Lower lobe of right lung (tissue), 2 donors: ENCODE measurements around the gene CDIP1. TPM values are rescaled to one million over a fixed set of nuclear protein-coding genes. Genes with fewer than 3 reads are reported as not detected.
"Not testable (repeated sequence)": the region's sequence is repeated elsewhere in the genome, so short reads cannot be mapped to it uniquely, and the experiment has no call there.

Source experiments
- ATAC-seq, 2 donors: fragments of 200-7000 bp; cut with Tn5 transposase; one replicate each; pipeline ENCODE4 v1.9.1; 2020 to 2022; ENCODE audit warnings: mild to moderate bottlenecking in 2 of 2, moderate library complexity in 2 of 2
- DNase-seq: peaks from one replicate; pipeline ENCODE4 v3.0.0-alpha.2; 2020
- H3K27ac ChIP-seq: fragments of 200-600 bp; one replicate; pipeline ENCODE4 v1.8.0; 2022
- H3K27me3 ChIP-seq: fragments of 200-600 bp; one replicate; pipeline ENCODE4 v1.8.0; 2022; ENCODE audit warnings: low read depth
- H3K36me3 ChIP-seq: fragments of 200-600 bp; one replicate; pipeline ENCODE4 v1.8.0; 2022; ENCODE audit warnings: mild to moderate bottlenecking
- H3K4me1 ChIP-seq: fragments of 200-600 bp; one replicate; pipeline ENCODE4 v1.8.0; 2022
- H3K4me3 ChIP-seq: fragments of 200-600 bp; one replicate; pipeline ENCODE4 v1.8.0; 2022; ENCODE audit warnings: mild to moderate bottlenecking
- H3K9me3 ChIP-seq: fragments of 200-600 bp; one replicate; pipeline ENCODE4 v1.8.0; 2022
- CTCF ChIP-seq: fragments of 200-600 bp; IDR thresholded peaks from one replicate; pipeline ENCODE4 v1.8.0; 2022; ENCODE audit warnings: antibody characterized with exemption, mild to moderate bottlenecking
- intact Hi-C: fragments of 100-400 bp; cut with DNase I; formaldehyde crosslinking; loops from one replicate; pipeline ENCODE4 v1.11.0; 2022
- total RNA-seq: library from RNA; stranded (reverse); fragmentation: NEBNext Ultra II Directional; extraction: Animal tissue kit (Norgen Biotek cat#: 25700); gene quantifications from one replicate; pipeline ENCODE4 v1.2.1, GENCODE V29; 2021
- donor health status: DM: no; HTN: yes; CAD: no; lungs with severe emphysema.

CDIP1 gene
- total RNA-seq, 1 donor from 2014 or later: 21.1 TPM

- DNase-seq (no peak), ATAC-seq (no peak)
- no peaks in the 10 kb centered on the region for H3K27me3 ChIP-seq
- no peaks in the 10 kb centered on the region for H3K4me1 ChIP-seq
- intact Hi-C loops: no loop called here
- H3K36me3 ChIP-seq: no peaks in the 10 kb centered on the region
- no peak overlapping the region for H3K27ac ChIP-seq
- H3K9me3 ChIP-seq: no peaks in the 10 kb centered on the region
- no peak overlapping the region for H3K4me3 ChIP-seq
- TF ChIP-seq CTCF: no peak
Measured at GRCh38 chr16:4576008-4576407, 37.4 kb upstream of the CDIP1 start.

GRCh38 chr16:4574919-4575705, 36.5 kb upstream of the CDIP1 start:
- Histone ChIP-seq H3K4me1 (no peaks in the 10 kb centered on the region), H3K4me3 (no peak overlapping the region), H3K9me3 (no peaks in the 10 kb centered on the region), H3K36me3 (no peaks in the 10 kb centered on the region), H3K27ac (no peak overlapping the region), H3K27me3 (no peaks in the 10 kb centered on the region)
- TF ChIP-seq CTCF: no peak
- no peak for DNase-seq
- intact Hi-C loops: no loop called here
- peak in 1 of 2 donors; percentile 28 for ATAC-seq

GRCh38 chr16:4573926-4574325, 35.4 kb upstream of the CDIP1 start:
- intact Hi-C loops, H3K9me3 ChIP-seq, DNase-seq, H3K4me3 ChIP-seq, H3K36me3 ChIP-seq, ATAC-seq, H3K27me3 ChIP-seq, H3K4me1 ChIP-seq, H3K27ac ChIP-seq: not testable (repeated sequence)

GRCh38 chr16:4572715-4573114, 34.1 kb upstream of the CDIP1 start:
- no peak overlapping the region for H3K27ac ChIP-seq

GRCh38 chr16:4570688-4571321, 32.2 kb upstream of the CDIP1 start:
- Histone ChIP-seq H3K9me3 (no peaks in the 10 kb centered on the region), H3K36me3 (no peaks in the 10 kb centered on the region), H3K27ac (no peak overlapping the region), H3K4me3 (no peak overlapping the region), H3K27me3 (no peaks in the 10 kb centered on the region), H3K4me1 (no peaks in the 10 kb centered on the region)
- DNase-seq (no peak), ATAC-seq (no peak)
- intact Hi-C loops: no loop called here
- TF ChIP-seq CTCF: no peak

More at GRCh38 chr16:4572715-4573114, 34.1 kb upstream of the CDIP1 start:
- DNase-seq: no peak
- no peaks in the 10 kb centered on the region for H3K4me1 ChIP-seq
- no peaks in the 10 kb centered on the region for H3K9me3 ChIP-seq
- intact Hi-C loops: no loop called here
- ATAC-seq: peak; percentile 63 to 65
- H3K27me3 ChIP-seq: no peaks in the 10 kb centered on the region
- TF ChIP-seq CTCF: no peak
- H3K4me3 ChIP-seq: no peak overlapping the region
- H3K36me3 ChIP-seq: no peaks in the 10 kb centered on the region

GRCh38 chr16:4570086-4570485, 31.5 kb upstream of the CDIP1 start:
- Histone ChIP-seq H3K4me3 (no peak overlapping the region), H3K36me3 (no peaks in the 10 kb centered on the region), H3K27ac (no peak overlapping the region), H3K9me3 (no peaks in the 10 kb centered on the region), H3K27me3 (no peaks in the 10 kb centered on the region), H3K4me1 (no peaks in the 10 kb centered on the region)
- ATAC-seq (no peak), DNase-seq (no peak)
- no peak for TF ChIP-seq CTCF
- intact Hi-C loops: no loop called here
